Measurements from ENCODE around the gene XRCC3. TPM values are rescaled to one million over a fixed set of nuclear protein-coding genes. Genes with fewer than 3 reads are reported as not detected.

Gene XRCC3
- total and polyA plus RNA-seq, 8 donors = 9.2 to 26.0 (median 17.8) TPM

DNA sequence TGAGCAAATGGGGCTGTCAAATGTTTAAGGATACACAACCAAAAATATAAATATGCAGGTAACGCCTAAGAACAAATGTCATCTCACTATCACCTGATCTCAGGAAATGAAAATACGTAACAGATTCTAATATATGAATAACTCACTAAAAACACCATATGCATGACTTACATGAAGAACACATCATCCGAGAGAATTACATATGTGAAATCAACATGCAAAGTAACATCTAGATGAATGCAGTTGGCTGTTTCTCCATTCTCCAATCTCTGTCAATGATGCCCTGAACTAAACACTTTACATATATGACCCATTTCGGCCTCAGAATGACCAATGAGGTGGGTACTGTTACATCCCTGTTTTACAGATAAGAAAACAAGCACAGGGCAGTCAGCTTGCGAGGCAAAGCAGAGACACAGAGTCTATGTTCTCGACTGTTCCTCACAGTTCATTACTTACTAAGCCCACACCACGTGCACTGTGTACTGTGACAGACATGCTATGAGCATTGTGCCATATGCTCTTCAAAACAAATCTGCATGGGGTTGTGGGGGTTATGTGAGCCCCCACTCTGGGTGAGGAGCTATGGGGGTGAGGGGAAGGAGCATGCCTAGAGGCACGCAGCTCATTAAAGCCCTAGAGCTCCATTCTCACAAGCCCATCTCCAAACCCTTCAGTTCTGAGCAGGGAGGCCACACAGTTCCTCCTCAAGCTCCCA, 43.0 kb upstream of the XRCC3 start:
- no peak for DNase-seq
- peaks cover 0 to 7% of the 10 kb centered on the region in 2 donors for H3K36me3 ChIP-seq
- intact Hi-C loops (cut with DNase I) = no loop called here
- ATAC-seq = no peak
- TF ChIP-seq, protein P1, sequence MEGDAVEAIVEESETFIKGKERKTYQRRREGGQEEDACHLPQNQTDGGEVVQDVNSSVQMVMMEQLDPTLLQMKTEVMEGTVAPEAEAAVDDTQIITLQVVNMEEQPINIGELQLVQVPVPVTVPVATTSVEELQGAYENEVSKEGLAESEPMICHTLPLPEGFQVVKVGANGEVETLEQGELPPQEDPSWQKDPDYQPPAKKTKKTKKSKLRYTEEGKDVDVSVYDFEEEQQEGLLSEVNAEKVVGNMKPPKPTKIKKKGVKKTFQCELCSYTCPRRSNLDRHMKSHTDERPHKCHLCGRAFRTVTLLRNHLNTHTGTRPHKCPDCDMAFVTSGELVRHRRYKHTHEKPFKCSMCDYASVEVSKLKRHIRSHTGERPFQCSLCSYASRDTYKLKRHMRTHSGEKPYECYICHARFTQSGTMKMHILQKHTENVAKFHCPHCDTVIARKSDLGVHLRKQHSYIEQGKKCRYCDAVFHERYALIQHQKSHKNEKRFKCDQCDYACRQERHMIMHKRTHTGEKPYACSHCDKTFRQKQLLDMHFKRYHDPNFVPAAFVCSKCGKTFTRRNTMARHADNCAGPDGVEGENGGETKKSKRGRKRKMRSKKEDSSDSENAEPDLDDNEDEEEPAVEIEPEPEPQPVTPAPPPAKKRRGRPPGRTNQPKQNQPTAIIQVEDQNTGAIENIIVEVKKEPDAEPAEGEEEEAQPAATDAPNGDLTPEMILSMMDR (IDR thresholded peaks at IDR 0.05) = no peak
- no peaks in the 10 kb centered on the region for H3K27me3 ChIP-seq
- no peak overlapping the region for H3K4me3 ChIP-seq
- no peak overlapping the region for H3K27ac ChIP-seq
- H3K4me1 ChIP-seq = no peaks in the 10 kb centered on the region
- no peaks in the 10 kb centered on the region for H3K9me3 ChIP-seq

DNA sequence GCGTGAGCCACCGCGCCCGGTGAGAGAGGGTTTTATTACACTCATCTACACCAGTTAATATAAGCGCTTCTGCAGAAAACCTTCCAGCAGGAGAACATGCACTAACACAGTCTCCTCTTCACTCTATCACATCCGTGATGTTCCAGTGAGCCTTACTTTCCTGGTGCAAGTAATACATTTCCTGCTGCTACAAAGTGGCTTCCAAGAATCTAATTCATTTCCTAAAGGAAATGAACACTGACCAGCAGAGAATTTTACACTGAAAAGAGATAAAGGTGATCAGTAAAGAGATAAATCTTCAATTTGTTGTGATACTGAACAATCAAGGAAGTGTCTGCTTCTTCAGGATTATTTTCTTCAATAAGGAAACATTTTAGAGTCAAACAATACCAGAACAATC, 39.8 kb upstream of the XRCC3 start:
- ATAC-seq = no peak
- TF ChIP-seq, protein P1 (IDR thresholded peaks at IDR 0.05) = no peak
- Histone ChIP-seq H3K36me3 (peaks cover 0 to 27% of the 10 kb centered on the region in 2 donors), H3K4me1 (no peaks in the 10 kb centered on the region), H3K9me3 (no peaks in the 10 kb centered on the region), H3K4me3 (no peak overlapping the region), H3K27ac (no peak overlapping the region), H3K27me3 (no peaks in the 10 kb centered on the region)
- DNase-seq = no peak
- intact Hi-C loops (cut with DNase I) = no loop called here

GRCh38 chr14:103753774-103754173, 38.5 kb upstream of the XRCC3 start:
- TF ChIP-seq, protein P1 (IDR thresholded peaks at IDR 0.05) = no peak
- peaks cover 0 to 39% of the 10 kb centered on the region in 2 donors for H3K36me3 ChIP-seq
- no peaks in the 10 kb centered on the region for H3K9me3 ChIP-seq
- H3K27me3 ChIP-seq = no peaks in the 10 kb centered on the region
- intact Hi-C loops (cut with DNase I) = no loop called here
- ATAC-seq (no peak), DNase-seq (no peak)
- H3K4me3 ChIP-seq = no peak overlapping the region
- H3K4me1 ChIP-seq = no peaks in the 10 kb centered on the region
- no peak overlapping the region for H3K27ac ChIP-seq

DNA sequence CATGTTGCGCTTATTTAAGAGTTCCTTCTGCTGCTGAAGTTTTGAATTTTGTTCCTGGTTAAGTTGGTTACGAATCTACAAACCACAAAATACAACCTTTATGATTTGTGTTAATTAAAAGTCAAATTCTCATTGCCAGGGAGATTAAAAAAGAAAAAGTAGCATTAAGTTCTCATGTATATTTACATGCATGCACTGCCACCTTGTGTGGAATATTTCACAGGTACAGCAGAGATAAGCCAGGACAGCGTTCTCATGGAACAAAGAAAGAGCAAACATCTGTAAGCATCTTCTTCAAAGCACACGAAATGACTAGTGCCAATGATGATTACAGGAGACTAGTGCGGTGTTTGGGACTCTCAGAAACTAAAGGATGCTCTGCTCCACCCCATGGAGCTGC, 34.6 kb upstream of the XRCC3 start:
- no peaks in the 10 kb centered on the region for H3K4me1 ChIP-seq
- TF ChIP-seq, protein P1 (IDR thresholded peaks at IDR 0.05) = no peak
- no peaks in the 10 kb centered on the region for H3K27me3 ChIP-seq
- H3K36me3 ChIP-seq = peaks cover 0 to 69% of the 10 kb centered on the region in 2 donors
- intact Hi-C loops (cut with DNase I) = no loop called here
- no peak for ATAC-seq
- H3K27ac ChIP-seq = no peak overlapping the region
- H3K9me3 ChIP-seq = no peaks in the 10 kb centered on the region
- no peak overlapping the region for H3K4me3 ChIP-seq
- no peak for DNase-seq

DNA sequence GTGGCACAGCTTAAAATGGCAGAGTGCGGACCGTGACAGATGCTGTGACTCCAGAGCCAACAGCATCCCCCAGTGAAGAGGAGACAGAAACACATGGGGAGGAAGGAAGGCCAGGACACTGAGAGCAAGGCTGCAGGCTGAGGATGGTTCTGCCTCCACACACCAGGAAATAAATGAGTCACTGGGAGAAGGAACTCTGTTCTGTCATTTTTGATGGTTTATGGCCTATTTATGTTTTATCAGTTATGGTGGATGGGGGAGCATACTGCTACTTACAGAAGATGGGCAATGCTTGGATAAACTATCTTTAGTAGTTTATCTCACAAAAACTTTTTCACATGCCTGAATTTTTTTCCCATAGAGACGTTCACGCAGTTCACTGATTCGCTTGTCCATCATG, 34.2 kb upstream of the XRCC3 start:
- peaks cover 0 to 71% of the 10 kb centered on the region in 2 donors for H3K36me3 ChIP-seq
- TF ChIP-seq, protein P1 (IDR thresholded peaks at IDR 0.05) = no peak
- no peak for ATAC-seq
- no peaks in the 10 kb centered on the region for H3K4me1 ChIP-seq
- no peaks in the 10 kb centered on the region for H3K9me3 ChIP-seq
- DNase-seq = no peak
- H3K4me3 ChIP-seq = no peak overlapping the region
- intact Hi-C loops (cut with DNase I) = no loop called here
- H3K27me3 ChIP-seq = no peaks in the 10 kb centered on the region
- no peak overlapping the region for H3K27ac ChIP-seq

Measured in left lung (tissue), 10 donors.